Activated CD4-positive, alpha-beta memory T cell treated with anti-CD3 and anti-CD28 coated beads, Interleukin-2, amount 10 ng/mL, durations not matched to agents 7 days and 5 days (primary cell): Measurements from ENCODE around the gene MAGED2. TPM values are rescaled to one million over a fixed set of nuclear protein-coding genes. Genes with fewer than 3 reads are reported as not detected.
A peak's percentile ranks its signal among the peaks of the same experiment; 100 is the strongest.

Experiments used
- CTCF ChIA-PET: fragments of 350-600 bp; sonication (Branson Sonifier 250); formaldehyde crosslinking; loops from one replicate; lab custom pipeline; 2021; ENCODE audit warnings: antibody characterized with exemption, inconsistent platforms; lab: Charles Lee
- POLR2A ChIA-PET: fragments of 350-600 bp; sonication (Branson Sonifier 250); formaldehyde crosslinking; loops from one replicate; lab custom pipeline; 2021; ENCODE audit warnings: antibody characterized with exemption; lab: Charles Lee
- DNase-seq: peaks from one replicate; pipeline ENCODE4 v3.0.0-alpha.2; 2020
- H3K27ac Mint-ChIP-seq: one replicate; pipeline ENCODE4 v1.8.0; 2021; ENCODE audit warnings: mild to moderate bottlenecking, mixed read lengths
- H3K27me3 Mint-ChIP-seq: one replicate; pipeline ENCODE4 v1.8.0; 2021; ENCODE audit warnings: mixed read lengths
- H3K36me3 Mint-ChIP-seq: one replicate; pipeline ENCODE4 v1.8.0; 2021; ENCODE audit warnings: low read depth, mixed read lengths
- H3K4me1 Mint-ChIP-seq: one replicate; pipeline ENCODE4 v1.8.0; 2021; ENCODE audit warnings: mixed read lengths
- H3K4me3 Mint-ChIP-seq: one replicate; pipeline ENCODE4 v1.8.0; 2021; ENCODE audit warnings: mild to moderate bottlenecking, mixed read lengths
- H3K9me3 Mint-ChIP-seq: one replicate; pipeline ENCODE4 v1.8.0; 2021; ENCODE audit warnings: mixed read lengths
- total RNA-seq, 2 experiments: library from RNA; stranded (reverse); gene quantifications; one replicate each; pipeline ENCODE4 v1.2.3, GENCODE V29; 2021

The MAGED2 gene
- total RNA-seq, 2 experiments from 2014 or later = 63.3 to 70.1 TPM

- no peaks in the 10 kb centered on the region for H3K27me3 Mint-ChIP-seq
- H3K27ac Mint-ChIP-seq = no peak overlapping the region
- H3K36me3 Mint-ChIP-seq = no peaks in the 10 kb centered on the region
- H3K4me3 Mint-ChIP-seq = no peak overlapping the region
- POLR2A ChIA-PET = no interaction called here
- H3K9me3 Mint-ChIP-seq = no peaks in the 10 kb centered on the region
- H3K4me1 Mint-ChIP-seq = no peaks in the 10 kb centered on the region
- CTCF ChIA-PET = no interaction called here
- no peak for DNase-seq
Observed at GRCh38 chrX:54799046-54799445, 8.5 kb upstream of the MAGED2 start.

GRCh38 chrX:54808109-54808604 is 612 bp downstream of the MAGED2 start:
- Mint-ChIP-seq H3K4me3 (peak overlapping the region; percentile 84), H3K36me3 (peaks cover 22% of the 10 kb centered on the region), H3K27ac (peak overlapping the region; percentile 87), H3K4me1 (peaks cover 30% of the 10 kb centered on the region), H3K27me3 (peaks cover 10% of the 10 kb centered on the region), H3K9me3 (no peaks in the 10 kb centered on the region)
- DNase-seq = no peak
- POLR2A ChIA-PET = interaction anchor here (0.7 to 2.4 kb wide), 7 partner anchors 60 to 625 kb away, joined by 3 to 21 read pairs (median 4); partner anchors contain the start of genes APEX2, FAM120C, GNL3L and TSR2
- CTCF ChIA-PET = interaction anchor here (1.7 kb wide), 1 partner anchor 169 kb away, joined by 7 read pairs; no protein-coding TSS in a partner anchor

DNA sequence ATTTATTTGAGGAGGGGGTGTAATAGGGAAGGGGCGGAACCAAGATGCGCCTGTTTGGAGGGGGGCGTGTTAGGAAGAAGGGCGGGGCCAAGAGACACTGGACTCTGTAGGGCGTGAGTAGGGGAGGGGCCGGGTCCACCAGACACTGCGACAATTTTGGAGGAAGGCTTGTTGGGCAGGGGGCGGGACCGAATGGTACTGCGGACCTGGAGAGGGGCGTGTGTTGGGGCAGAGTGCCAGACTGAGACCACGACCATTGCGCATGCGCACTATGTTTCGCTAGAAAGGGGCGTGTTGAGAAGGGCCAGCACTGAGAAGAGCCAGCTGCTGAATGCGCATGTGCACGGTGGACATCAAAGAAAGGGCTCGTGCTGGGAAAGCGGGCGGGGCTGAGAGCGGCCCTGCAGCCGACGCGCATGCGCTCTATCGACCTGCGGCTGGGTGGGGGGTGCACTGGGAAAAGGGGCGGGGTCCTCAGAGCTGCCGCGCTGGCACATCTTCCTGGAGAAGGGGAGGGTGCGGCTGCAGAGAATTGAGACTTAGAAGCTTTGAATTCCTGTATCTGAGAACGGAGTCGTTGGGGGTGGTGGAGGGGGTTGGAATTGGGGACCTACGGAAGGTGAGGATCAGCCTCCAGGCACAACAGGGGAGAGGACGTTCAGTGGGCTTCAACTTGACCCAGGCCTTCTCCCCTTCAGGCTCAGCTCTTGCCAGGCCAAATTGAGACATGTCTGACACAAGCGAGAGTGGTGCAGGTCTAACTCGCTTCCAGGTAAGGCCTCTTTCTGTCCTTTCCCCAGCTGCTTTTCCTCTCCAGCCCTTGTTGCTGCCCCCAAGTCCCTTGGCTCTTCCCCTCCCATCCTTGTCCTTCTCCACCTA is 1.3 kb downstream of the MAGED2 start:
- Mint-ChIP-seq H3K9me3 (no peaks in the 10 kb centered on the region), H3K4me1 (peaks cover 30% of the 10 kb centered on the region), H3K27me3 (peaks cover 10% of the 10 kb centered on the region), H3K36me3 (peaks cover 27% of the 10 kb centered on the region), H3K4me3 (peak overlapping the region; percentile 84), H3K27ac (peak overlapping the region; percentile 87)
- ChIA-PET CTCF (interaction anchor here (1.2 to 1.7 kb wide), 2 partner anchors 170 to 909 kb away, joined by 3 to 7 read pairs; partner anchors contain the start of gene RRAGB), POLR2A (interaction anchor here (0.7 to 2.4 kb wide), 10 partner anchors 59 to 626 kb away, joined by 3 to 21 read pairs (median 3); partner anchors contain the start of genes APEX2, FAM120C, GNL3L and TSR2)
- DNase-seq = peak; percentile 93

DNA sequence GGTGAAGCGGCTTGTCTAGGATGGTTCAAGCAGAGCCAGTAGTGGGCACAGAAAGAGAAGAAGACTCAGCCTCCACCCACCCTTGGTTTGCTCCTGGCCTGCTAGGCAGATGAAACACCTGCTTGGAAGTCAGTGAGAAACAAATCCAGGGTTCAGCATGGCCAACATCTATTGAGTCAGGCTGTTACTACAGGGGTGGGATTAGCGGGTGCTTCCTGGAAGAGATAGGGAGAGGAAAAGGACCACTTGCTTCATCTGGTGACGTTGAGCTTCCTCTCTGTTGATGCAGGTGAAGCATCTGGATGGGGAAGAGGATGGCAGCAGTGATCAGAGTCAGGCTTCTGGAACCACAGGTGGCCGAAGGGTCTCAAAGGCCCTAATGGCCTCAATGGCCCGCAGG is 3.0 kb downstream of the MAGED2 start:
- no peaks in the 10 kb centered on the region for H3K9me3 Mint-ChIP-seq
- peaks cover 30% of the 10 kb centered on the region for H3K4me1 Mint-ChIP-seq
- no peak overlapping the region for H3K27ac Mint-ChIP-seq
- H3K27me3 Mint-ChIP-seq = peaks cover 8% of the 10 kb centered on the region
- H3K4me3 Mint-ChIP-seq = no peak overlapping the region
- no peak for DNase-seq
- H3K36me3 Mint-ChIP-seq = peaks cover 33% of the 10 kb centered on the region
- CTCF ChIA-PET = no interaction called here
- POLR2A ChIA-PET = interaction anchor here (1.5 kb wide), 1 partner anchor 370 kb away, joined by 4 read pairs; the partner anchor contains the start of gene TSR2

DNA sequence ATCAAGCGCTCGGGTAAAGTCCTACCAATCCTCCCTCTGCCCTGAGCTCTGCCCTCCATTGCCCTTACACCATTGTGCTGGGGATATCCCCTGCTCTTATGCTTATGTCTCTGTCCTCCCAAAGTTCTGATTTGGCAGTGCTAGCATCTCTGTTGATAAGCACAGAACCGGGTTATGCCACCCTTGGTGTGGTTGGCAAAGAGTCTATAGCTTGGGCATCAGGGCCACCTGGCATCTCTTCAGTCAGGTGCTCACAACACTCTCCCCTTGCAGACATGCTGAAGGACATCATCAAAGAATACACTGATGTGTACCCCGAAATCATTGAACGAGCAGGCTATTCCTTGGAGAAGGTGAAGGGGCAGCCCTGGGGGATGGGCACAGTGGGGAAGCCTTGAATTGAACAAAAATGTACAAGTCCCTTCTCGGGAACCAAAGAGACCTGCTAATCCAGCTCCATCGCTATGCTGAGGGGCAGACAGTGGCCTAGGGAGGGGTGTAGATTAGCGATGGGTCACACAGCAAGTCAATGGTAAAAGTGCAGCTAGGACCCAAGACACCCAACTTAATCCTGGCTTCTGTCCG is 3.8 kb downstream of the MAGED2 start:
- H3K36me3 Mint-ChIP-seq = peaks cover 41% of the 10 kb centered on the region
- ChIA-PET POLR2A (no interaction called here), CTCF (no interaction called here)
- peaks cover 30% of the 10 kb centered on the region for H3K4me1 Mint-ChIP-seq
- H3K27ac Mint-ChIP-seq = no peak overlapping the region
- peaks cover 3% of the 10 kb centered on the region for H3K27me3 Mint-ChIP-seq
- no peak overlapping the region for H3K4me3 Mint-ChIP-seq
- no peak for DNase-seq
- no peaks in the 10 kb centered on the region for H3K9me3 Mint-ChIP-seq

DNA sequence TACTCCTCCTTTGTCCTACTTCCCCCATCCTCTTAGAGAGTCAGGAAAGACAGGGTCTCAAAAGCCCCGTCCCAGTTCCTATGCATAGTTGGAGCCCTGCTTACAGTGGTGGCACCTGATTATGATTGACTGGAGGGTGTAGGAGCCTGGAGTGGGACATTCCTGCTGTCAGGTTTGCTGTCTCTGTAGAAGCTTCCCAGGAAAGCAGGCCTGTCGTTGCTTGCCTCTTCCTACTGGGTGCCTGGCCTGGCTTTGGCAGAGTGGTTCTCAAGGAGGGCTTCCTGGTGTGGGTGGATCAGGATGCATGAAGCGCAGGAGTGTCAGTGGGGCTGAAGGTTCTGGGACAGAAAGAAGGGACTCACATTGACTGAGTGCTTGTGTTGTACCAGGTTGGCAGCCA is 4.8 kb downstream of the MAGED2 start:
- Mint-ChIP-seq H3K4me1 (peaks cover 29% of the 10 kb centered on the region), H3K27ac (no peak overlapping the region), H3K9me3 (no peaks in the 10 kb centered on the region), H3K27me3 (no peaks in the 10 kb centered on the region), H3K36me3 (peaks cover 42% of the 10 kb centered on the region), H3K4me3 (no peak overlapping the region)
- CTCF ChIA-PET = no interaction called here
- POLR2A ChIA-PET = no interaction called here
- no peak for DNase-seq

DNA sequence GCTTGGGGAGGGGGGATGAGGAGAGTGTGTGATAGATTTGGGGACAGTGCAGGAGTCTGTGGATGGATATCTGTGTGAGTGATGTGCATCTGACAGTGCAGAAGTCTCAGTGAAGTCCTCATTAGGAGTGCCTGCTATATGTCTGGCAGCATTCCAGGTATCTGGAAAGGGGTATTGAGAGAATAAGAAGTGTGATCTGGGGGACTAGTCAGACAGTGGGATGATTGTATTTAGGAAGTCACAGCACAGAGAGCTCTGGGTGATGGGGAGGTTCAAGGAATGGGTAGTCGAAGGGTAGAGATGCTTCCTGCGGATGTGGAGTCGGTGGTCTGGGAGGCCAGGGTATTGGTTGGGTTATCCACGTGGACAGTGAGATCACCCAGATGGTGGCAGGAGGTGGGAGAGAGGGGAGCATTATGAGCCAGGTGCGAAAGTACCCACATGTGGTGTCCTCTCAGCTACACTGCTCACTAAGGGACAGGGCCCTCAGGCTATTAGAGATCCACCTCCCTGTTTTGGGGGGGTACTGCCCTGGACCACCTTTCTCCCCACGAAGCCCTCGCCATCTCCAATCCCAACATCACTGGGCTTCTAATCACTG is 9.8 kb downstream of the MAGED2 start:
- no peaks in the 10 kb centered on the region for H3K27me3 Mint-ChIP-seq
- POLR2A ChIA-PET = no interaction called here
- no peak overlapping the region for H3K4me3 Mint-ChIP-seq
- no peak for DNase-seq
- H3K9me3 Mint-ChIP-seq = no peaks in the 10 kb centered on the region
- no peaks in the 10 kb centered on the region for H3K4me1 Mint-ChIP-seq
- CTCF ChIA-PET = no interaction called here
- H3K27ac Mint-ChIP-seq = no peak overlapping the region
- H3K36me3 Mint-ChIP-seq = peaks cover 24% of the 10 kb centered on the region

- no peaks in the 10 kb centered on the region for H3K4me1 Mint-ChIP-seq
- H3K36me3 Mint-ChIP-seq = peaks cover 20% of the 10 kb centered on the region
- no peak overlapping the region for H3K27ac Mint-ChIP-seq
- ChIA-PET CTCF (no interaction called here), POLR2A (no interaction called here)
- H3K27me3 Mint-ChIP-seq = no peaks in the 10 kb centered on the region
- DNase-seq = no peak
- H3K9me3 Mint-ChIP-seq = no peaks in the 10 kb centered on the region
- no peak overlapping the region for H3K4me3 Mint-ChIP-seq
Observed at GRCh38 chrX:54818221-54818620, 10.7 kb downstream of the MAGED2 start.

GRCh38 chrX:54819201-54819600 is 11.7 kb downstream of the MAGED2 start:
- Mint-ChIP-seq H3K27ac (no peak overlapping the region), H3K9me3 (no peaks in the 10 kb centered on the region), H3K27me3 (no peaks in the 10 kb centered on the region), H3K4me1 (no peaks in the 10 kb centered on the region), H3K4me3 (no peak overlapping the region), H3K36me3 (peaks cover 12% of the 10 kb centered on the region)
- CTCF ChIA-PET = no interaction called here
- POLR2A ChIA-PET = no interaction called here
- no peak for DNase-seq

DNA sequence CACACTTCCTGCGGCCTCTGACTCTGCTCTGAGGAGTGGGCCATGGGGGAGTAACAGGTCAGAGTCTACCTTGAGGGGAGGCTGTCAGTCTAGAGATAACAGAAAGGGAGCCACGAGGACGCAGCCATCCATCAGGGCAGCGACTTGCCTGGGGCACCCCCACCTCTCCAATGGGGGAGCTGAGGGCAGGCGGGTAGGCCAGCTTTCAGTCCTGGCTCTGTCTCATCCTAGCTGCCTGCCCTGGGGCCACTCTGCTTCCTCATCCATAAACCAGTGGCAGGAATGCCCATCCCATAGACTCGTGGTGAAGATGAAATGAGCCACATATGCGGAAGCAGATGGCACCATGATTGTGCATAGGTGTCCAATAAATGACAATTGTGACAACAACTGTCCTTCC is 13.2 kb downstream of the MAGED2 start:
- ChIA-PET CTCF (no interaction called here), POLR2A (no interaction called here)
- Mint-ChIP-seq H3K9me3 (no peaks in the 10 kb centered on the region), H3K27ac (no peak overlapping the region), H3K4me3 (no peak overlapping the region), H3K27me3 (no peaks in the 10 kb centered on the region), H3K4me1 (no peaks in the 10 kb centered on the region), H3K36me3 (peaks cover 7% of the 10 kb centered on the region)
- no peak for DNase-seq

GRCh38 chrX:54821310-54821709 is 13.8 kb downstream of the MAGED2 start:
- H3K4me1 Mint-ChIP-seq = no peaks in the 10 kb centered on the region
- CTCF ChIA-PET = no interaction called here
- H3K27ac Mint-ChIP-seq = no peak overlapping the region
- no peak for DNase-seq
- H3K36me3 Mint-ChIP-seq = peaks cover 1% of the 10 kb centered on the region
- no peak overlapping the region for H3K4me3 Mint-ChIP-seq
- H3K27me3 Mint-ChIP-seq = no peaks in the 10 kb centered on the region
- POLR2A ChIA-PET = no interaction called here
- H3K9me3 Mint-ChIP-seq = no peaks in the 10 kb centered on the region

GRCh38 chrX:54824195-54824594 is 16.6 kb downstream of the MAGED2 start:
- Mint-ChIP-seq H3K9me3 (no peaks in the 10 kb centered on the region), H3K4me3 (no peak overlapping the region), H3K36me3 (no peaks in the 10 kb centered on the region), H3K27me3 (no peaks in the 10 kb centered on the region), H3K27ac (no peak overlapping the region), H3K4me1 (no peaks in the 10 kb centered on the region)
- POLR2A ChIA-PET = no interaction called here
- DNase-seq = no peak
- CTCF ChIA-PET = no interaction called here

GRCh38 chrX:54824722-54825121 is 17.2 kb downstream of the MAGED2 start:
- Mint-ChIP-seq H3K27ac (no peak overlapping the region), H3K4me3 (no peak overlapping the region), H3K27me3 (no peaks in the 10 kb centered on the region), H3K36me3 (no peaks in the 10 kb centered on the region), H3K4me1 (no peaks in the 10 kb centered on the region), H3K9me3 (no peaks in the 10 kb centered on the region)
- DNase-seq = no peak
- CTCF ChIA-PET = no interaction called here
- POLR2A ChIA-PET = no interaction called here
